ENCODE results near the gene HPCAL1.

Gene HPCAL1

DNA sequence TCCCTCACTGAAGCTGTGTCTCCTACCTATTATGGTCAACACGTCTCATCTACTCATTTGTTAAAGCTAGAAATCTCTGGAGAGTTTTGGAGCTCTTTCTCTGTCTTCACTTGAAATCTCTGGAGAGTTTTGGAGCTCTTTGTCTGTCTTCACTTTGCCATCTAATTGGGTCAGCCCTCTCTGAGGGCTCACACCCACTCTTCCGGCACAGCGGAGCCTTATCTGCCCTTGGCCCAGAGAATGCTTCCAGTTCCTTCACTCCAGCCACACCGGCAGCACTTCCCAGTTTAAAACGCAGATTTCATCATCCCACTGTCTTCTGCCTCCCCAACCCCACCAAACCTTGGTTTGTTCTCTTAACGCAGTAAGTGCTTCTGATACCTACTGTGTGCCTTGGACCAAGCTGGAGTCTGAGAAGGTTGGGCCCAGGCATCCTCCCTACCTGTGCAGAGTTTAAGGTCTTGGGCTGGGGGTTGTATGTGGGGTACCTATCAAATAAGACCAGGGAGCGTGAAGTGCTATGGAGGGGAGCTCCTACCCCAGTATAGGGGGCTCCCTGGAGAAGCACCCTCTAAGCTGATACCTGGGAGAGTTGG lies 5.0 kb downstream of the HPCAL1 start:
- no peak for TF ChIP-seq CTCF (IDR thresholded peaks at IDR 0.05; ENCODE audit: control extremely low read depth, extremely low read depth, low read depth, missing control alignments)
- POLR2A ChIA-PET = no interaction called here
- CTCF ChIA-PET = interaction anchor here (1.2 to 2.9 kb wide), 4 partner anchors 9 to 102 kb away, joined by 3 to 10 read pairs (median 4); no protein-coding TSS in a partner anchor
- DNase-seq (ENCODE audit: extremely low spot score) = no peak

DNA sequence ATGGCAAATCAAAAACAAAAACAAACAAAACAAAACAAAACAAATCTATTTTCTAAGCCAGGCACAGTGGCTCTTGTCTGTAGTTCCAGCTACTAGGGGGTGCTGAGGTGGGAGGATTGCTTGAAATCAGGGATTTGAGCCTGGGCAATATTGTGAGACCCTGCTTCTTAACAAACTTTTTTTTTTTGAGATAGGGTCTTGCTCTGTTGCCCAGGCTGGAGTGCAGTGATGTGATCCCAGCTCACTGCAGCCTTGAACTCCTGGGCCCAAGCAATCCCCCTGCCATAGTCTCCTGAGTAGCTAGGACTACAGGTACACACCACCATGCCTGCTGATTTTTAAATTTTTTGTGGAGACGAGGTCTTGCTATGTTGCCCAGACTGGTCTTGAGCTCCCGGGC lies 6.2 kb downstream of the HPCAL1 start:
- ChIA-PET POLR2A (no interaction called here), CTCF (interaction anchor here (2.9 kb wide), 1 partner anchor 101 kb away, joined by 10 read pairs; no protein-coding TSS in a partner anchor)
- no peak for TF ChIP-seq CTCF (IDR thresholded peaks at IDR 0.05; ENCODE audit: control extremely low read depth, extremely low read depth, low read depth, missing control alignments)
- DNase-seq (ENCODE audit: extremely low spot score) = no peak

GRCh38 chr2:10309286-10309685 lies 6.6 kb downstream of the HPCAL1 start:
- CTCF ChIA-PET = interaction anchor here (2.9 kb wide), 1 partner anchor 100 kb away, joined by 10 read pairs; no protein-coding TSS in a partner anchor
- POLR2A ChIA-PET = no interaction called here
- TF ChIP-seq CTCF (IDR thresholded peaks at IDR 0.05; ENCODE audit: control extremely low read depth, extremely low read depth, low read depth, missing control alignments) = no peak
- no peak for DNase-seq (ENCODE audit: extremely low spot score)

GRCh38 chr2:10310309-10310888 lies 7.7 kb downstream of the HPCAL1 start:
- TF ChIP-seq CTCF (IDR thresholded peaks at IDR 0.05; ENCODE audit: control extremely low read depth, extremely low read depth, low read depth, missing control alignments) = no peak
- ChIA-PET CTCF (no interaction called here), POLR2A (no interaction called here)
- no peak for DNase-seq (ENCODE audit: extremely low spot score)

GRCh38 chr2:10311736-10312135 lies 9.0 kb downstream of the HPCAL1 start:
- no peak for DNase-seq (ENCODE audit: extremely low spot score)
- ChIA-PET CTCF (interaction anchor here (1.1 kb wide), 1 partner anchor 97 kb away, joined by 3 read pairs; no protein-coding TSS in a partner anchor), POLR2A (no interaction called here)
- TF ChIP-seq CTCF (IDR thresholded peaks at IDR 0.05; ENCODE audit: control extremely low read depth, extremely low read depth, low read depth, missing control alignments) = no peak

DNA sequence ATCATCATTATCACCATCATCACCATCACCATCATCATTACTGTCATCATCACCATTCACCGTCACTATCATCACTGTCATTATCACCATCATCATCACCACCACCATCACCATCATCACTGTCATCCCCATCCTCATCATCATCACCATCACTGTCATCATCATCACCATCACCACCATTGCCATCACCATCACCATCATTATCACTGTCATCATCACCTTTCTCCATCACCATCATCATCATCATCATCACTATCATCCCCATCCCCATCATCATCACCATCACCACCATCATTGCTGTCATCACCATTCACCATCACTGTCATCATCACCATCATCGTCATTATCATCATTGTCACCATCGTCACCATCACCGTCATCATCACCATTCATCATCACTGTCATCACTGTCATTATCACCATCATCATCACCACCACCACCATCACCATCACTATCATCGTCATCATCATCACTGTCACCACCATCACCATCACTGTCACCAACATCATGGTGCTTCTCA lies 9.8 kb downstream of the HPCAL1 start:
- DNase-seq (ENCODE audit: extremely low spot score) = no peak
- ChIA-PET POLR2A (no interaction called here), CTCF (interaction anchor here (2.3 kb wide), 1 partner anchor 9 kb away, joined by 7 read pairs; the partner anchor contains the start of gene HPCAL1)
- TF ChIP-seq CTCF (IDR thresholded peaks at IDR 0.05; ENCODE audit: control extremely low read depth, extremely low read depth, low read depth, missing control alignments) = no peak

All from GM10248 (cell line).